Neural progenitor cell (in vitro differentiated cells): ENCODE data around the gene ALDH1A3. TPM values are rescaled to one million over a fixed set of nuclear protein-coding genes. Genes with fewer than 3 reads are reported as not detected.

Source experiments
- DNase-seq: peaks from one replicate; pipeline ENCODE4 v3.0.0-alpha.2; 2016; ENCODE audit warnings: low spot score
- H2AFZ ChIP-seq: fragments of 200-600 bp; sonication (generic); replicated peaks from 2 replicates; pipeline ENCODE4 v1.6.1; 2016; ENCODE audit warnings: antibody characterized with exemption
- H3F3A ChIP-seq: fragments of 200-600 bp; sonication (generic); 2 replicates; pipeline ENCODE4 v1.6.1; 2016; ENCODE audit warnings: antibody characterized with exemption, low read depth
- H3K27ac ChIP-seq: fragments of 200-600 bp; sonication (generic); 2 replicates; pipeline ENCODE4 v1.5.1; 2016; ENCODE audit warnings: mild to moderate bottlenecking
- H3K27me3 ChIP-seq: fragments of 200-600 bp; sonication (generic); 2 replicates; pipeline ENCODE4 v1.6.1; 2016; ENCODE audit warnings: mild to moderate bottlenecking, moderate library complexity
- H3K36me3 ChIP-seq: fragments of 200-600 bp; sonication (generic); 2 replicates; pipeline ENCODE4 v1.5.1; 2016
- H3K4me1 ChIP-seq: fragments of 200-600 bp; sonication (generic); 2 replicates; pipeline ENCODE4 v1.6.1; 2016; ENCODE audit warnings: mixed run types
- H3K4me2 ChIP-seq: fragments of 200-600 bp; sonication (generic); 2 replicates; pipeline ENCODE4 v1.6.1; 2016
- H3K4me3 ChIP-seq: fragments of 200-600 bp; sonication (generic); 2 replicates; pipeline ENCODE4 v1.5.1; 2016
- H3K79me2 ChIP-seq: fragments of 200-600 bp; sonication (generic); 2 replicates; pipeline ENCODE4 v1.6.1; 2016; ENCODE audit warnings: low read depth
- H3K9ac ChIP-seq: fragments of 200-600 bp; sonication (generic); 2 replicates; pipeline ENCODE4 v1.6.1; 2016
- H3K9me3 ChIP-seq: fragments of 200-600 bp; sonication (generic); 2 replicates; pipeline ENCODE4 v1.5.1; 2016; ENCODE audit warnings: low read depth
- H4K20me1 ChIP-seq: fragments of 200-600 bp; sonication (generic); 2 replicates; pipeline ENCODE4 v1.6.1; 2016; ENCODE audit warnings: low read depth
- H3K27ac Mint-ChIP-seq: 3 replicates; pipeline ENCODE4 v1.8.0; 2021; ENCODE audit warnings: mixed read lengths
- H3K27me3 Mint-ChIP-seq: 2 replicates; pipeline ENCODE4 v1.8.0; 2022; ENCODE audit warnings: low read depth, mild to moderate bottlenecking, inconsistent platforms, moderate library complexity, mixed read lengths; ENCODE audit not compliant: insufficient read depth
- H3K36me3 Mint-ChIP-seq: 3 replicates; pipeline ENCODE4 v1.8.0; 2021; ENCODE audit warnings: mixed read lengths
- H3K4me1 Mint-ChIP-seq: 3 replicates; pipeline ENCODE4 v1.8.0; 2021; ENCODE audit warnings: mixed read lengths
- H3K4me3 Mint-ChIP-seq: 3 replicates; pipeline ENCODE4 v1.8.0; 2021; ENCODE audit warnings: mild to moderate bottlenecking, moderate library complexity, mixed read lengths
- H3K9me3 Mint-ChIP-seq: 3 replicates; pipeline ENCODE4 v1.8.0; 2020; ENCODE audit warnings: mixed read lengths
- CTCF ChIP-seq: fragments of 200-600 bp; sonication (generic); IDR thresholded peaks from 2 replicates; pipeline ENCODE4 v1.5.1; 2017; ENCODE audit warnings: antibody characterized with exemption, mild to moderate bottlenecking
- EZH2 ChIP-seq: fragments of 200-600 bp; sonication (generic); IDR thresholded peaks from 2 replicates; pipeline ENCODE4 v1.6.1; 2017; ENCODE audit warnings: antibody characterized with exemption, mild to moderate bottlenecking, moderate library complexity
- EZH2phosphoT487 ChIP-seq: fragments of 200-600 bp; sonication (generic); IDR thresholded peaks from 2 replicates; pipeline ENCODE4 v1.6.1; 2017; ENCODE audit warnings: antibody characterized with exemption
- total RNA-seq: library from RNA; depleted of rRNA; stranded (reverse); fragments of >200 nt; gene quantifications from 2 replicates; pipeline ENCODE4 v1.2.3, GENCODE V29; 2015; ENCODE audit warnings: low replicate concordance

ALDH1A3 gene
- total RNA-seq, 1 donor from 2014 or later, result 0.80 TPM

GRCh38 chr15:100901702-100902435, 22.2 kb downstream of the ALDH1A3 start:
- H3K4me3 ChIP-seq, result no peak overlapping the region
- H3K36me3 ChIP-seq, result no peaks in the 10 kb centered on the region
- H3K27ac Mint-ChIP-seq, result no peak overlapping the region
- no peak overlapping the region for H2AFZ ChIP-seq
- H3K4me2 ChIP-seq, result no peak overlapping the region
- H3K4me3 Mint-ChIP-seq, result no peak overlapping the region
- H3K36me3 Mint-ChIP-seq, result no peaks in the 10 kb centered on the region
- H3K4me1 ChIP-seq, result peaks cover 8% of the 10 kb centered on the region
- peaks cover 25% of the 10 kb centered on the region for H3K27me3 Mint-ChIP-seq
- no peaks in the 10 kb centered on the region for H3F3A ChIP-seq
- no peaks in the 10 kb centered on the region for H3K27me3 ChIP-seq
- H3K27ac ChIP-seq, result no peak overlapping the region
- DNase-seq, result no peak
- H3K4me1 Mint-ChIP-seq, result peaks cover 33% of the 10 kb centered on the region
- no peak overlapping the region for H3K9ac ChIP-seq
- no peaks in the 10 kb centered on the region for H3K79me2 ChIP-seq
- no peak for TF ChIP-seq EZH2phosphoT487
- no peak for TF ChIP-seq CTCF
- TF ChIP-seq EZH2, result no peak
- no peaks in the 10 kb centered on the region for H3K9me3 ChIP-seq
- H4K20me1 ChIP-seq, result no peaks in the 10 kb centered on the region
- H3K9me3 Mint-ChIP-seq, result no peaks in the 10 kb centered on the region

- H3K9me3 Mint-ChIP-seq, result no peaks in the 10 kb centered on the region
- no peaks in the 10 kb centered on the region for H3K36me3 ChIP-seq
- no peak overlapping the region for H3K4me3 ChIP-seq
- no peaks in the 10 kb centered on the region for H3K27me3 ChIP-seq
- H3K36me3 Mint-ChIP-seq, result no peaks in the 10 kb centered on the region
- no peaks in the 10 kb centered on the region for H3K79me2 ChIP-seq
- peaks cover 8% of the 10 kb centered on the region for H3K4me1 ChIP-seq
- H3K27me3 Mint-ChIP-seq, result peaks cover 22% of the 10 kb centered on the region
- no peaks in the 10 kb centered on the region for H3F3A ChIP-seq
- no peak overlapping the region for H3K4me2 ChIP-seq
- no peak for DNase-seq
- TF ChIP-seq EZH2, result no peak
- TF ChIP-seq EZH2phosphoT487, result no peak
- H3K27ac Mint-ChIP-seq, result no peak overlapping the region
- no peak overlapping the region for H3K9ac ChIP-seq
- H3K4me1 Mint-ChIP-seq, result peaks cover 33% of the 10 kb centered on the region
- no peak overlapping the region for H2AFZ ChIP-seq
- H3K27ac ChIP-seq, result no peak overlapping the region
- H4K20me1 ChIP-seq, result no peaks in the 10 kb centered on the region
- no peaks in the 10 kb centered on the region for H3K9me3 ChIP-seq
- H3K4me3 Mint-ChIP-seq, result no peak overlapping the region
These were observed 23.0 kb downstream of the ALDH1A3 start for GRCh38 chr15:100902436-100903167.

GRCh38 chr15:100903168-100903554, 23.5 kb downstream of the ALDH1A3 start:
- H2AFZ ChIP-seq, result no peak overlapping the region
- Mint-ChIP-seq H3K27ac (no peak overlapping the region), H3K27me3 (peaks cover 19% of the 10 kb centered on the region), H3K4me1 (peaks cover 33% of the 10 kb centered on the region), H3K36me3 (no peaks in the 10 kb centered on the region), H3K9me3 (no peaks in the 10 kb centered on the region), H3K4me3 (no peak overlapping the region)
- H3K27ac ChIP-seq, result no peak overlapping the region
- H4K20me1 ChIP-seq, result no peaks in the 10 kb centered on the region
- H3K79me2 ChIP-seq, result no peaks in the 10 kb centered on the region
- H3K9ac ChIP-seq, result no peak overlapping the region
- H3F3A ChIP-seq, result no peaks in the 10 kb centered on the region
- H3K4me1 ChIP-seq, result peaks cover 8% of the 10 kb centered on the region
- H3K4me2 ChIP-seq, result no peak overlapping the region
- H3K4me3 ChIP-seq, result no peak overlapping the region
- TF ChIP-seq EZH2phosphoT487, result no peak
- TF ChIP-seq CTCF, result no peak
- no peak for TF ChIP-seq EZH2
- no peaks in the 10 kb centered on the region for H3K27me3 ChIP-seq
- no peak for DNase-seq
- no peaks in the 10 kb centered on the region for H3K9me3 ChIP-seq
- H3K36me3 ChIP-seq, result no peaks in the 10 kb centered on the region

GRCh38 chr15:100905850-100906249, 26.2 kb downstream of the ALDH1A3 start:
- Histone ChIP-seq H3K9me3 (no peaks in the 10 kb centered on the region), H3K27me3 (no peaks in the 10 kb centered on the region), H3K27ac (no peak overlapping the region), H3K79me2 (no peaks in the 10 kb centered on the region), H3F3A (no peaks in the 10 kb centered on the region), H3K4me2 (no peak overlapping the region), H2AFZ (no peak overlapping the region), H3K9ac (no peak overlapping the region), H3K36me3 (no peaks in the 10 kb centered on the region), H3K4me3 (no peak overlapping the region), H4K20me1 (no peaks in the 10 kb centered on the region), H3K4me1 (peaks cover 2% of the 10 kb centered on the region)
- Mint-ChIP-seq H3K36me3 (no peaks in the 10 kb centered on the region), H3K27ac (no peak overlapping the region), H3K27me3 (peaks cover 8% of the 10 kb centered on the region), H3K4me1 (peaks cover 23% of the 10 kb centered on the region), H3K9me3 (no peaks in the 10 kb centered on the region), H3K4me3 (no peak overlapping the region)
- no peak for TF ChIP-seq EZH2phosphoT487
- no peak for TF ChIP-seq EZH2
- TF ChIP-seq CTCF, result peak; percentile 13
- no peak for DNase-seq
